ENCODE measurements around the gene ABHD5.

DNA sequence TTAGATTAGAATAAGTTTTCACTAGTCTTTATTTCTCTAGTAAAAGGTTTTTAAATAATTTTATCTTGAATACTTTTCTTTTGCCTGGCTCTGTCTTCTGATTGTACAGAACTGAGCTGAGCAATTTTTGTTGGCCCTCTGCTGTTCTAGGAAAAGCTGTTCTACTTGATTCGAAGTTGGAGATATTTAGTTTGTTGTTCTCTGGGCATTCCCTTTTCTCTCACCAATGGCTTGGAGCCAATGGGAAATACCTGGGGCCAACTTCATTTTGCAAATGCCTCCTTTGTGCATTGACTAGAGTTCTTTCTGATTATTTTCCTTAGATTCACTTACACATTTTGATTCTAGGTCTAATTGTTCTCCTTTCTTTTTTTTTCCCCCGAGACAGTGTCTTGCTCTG is 16.5 kb downstream of the ABHD5 start:
- TF ChIP-seq, protein P1, sequence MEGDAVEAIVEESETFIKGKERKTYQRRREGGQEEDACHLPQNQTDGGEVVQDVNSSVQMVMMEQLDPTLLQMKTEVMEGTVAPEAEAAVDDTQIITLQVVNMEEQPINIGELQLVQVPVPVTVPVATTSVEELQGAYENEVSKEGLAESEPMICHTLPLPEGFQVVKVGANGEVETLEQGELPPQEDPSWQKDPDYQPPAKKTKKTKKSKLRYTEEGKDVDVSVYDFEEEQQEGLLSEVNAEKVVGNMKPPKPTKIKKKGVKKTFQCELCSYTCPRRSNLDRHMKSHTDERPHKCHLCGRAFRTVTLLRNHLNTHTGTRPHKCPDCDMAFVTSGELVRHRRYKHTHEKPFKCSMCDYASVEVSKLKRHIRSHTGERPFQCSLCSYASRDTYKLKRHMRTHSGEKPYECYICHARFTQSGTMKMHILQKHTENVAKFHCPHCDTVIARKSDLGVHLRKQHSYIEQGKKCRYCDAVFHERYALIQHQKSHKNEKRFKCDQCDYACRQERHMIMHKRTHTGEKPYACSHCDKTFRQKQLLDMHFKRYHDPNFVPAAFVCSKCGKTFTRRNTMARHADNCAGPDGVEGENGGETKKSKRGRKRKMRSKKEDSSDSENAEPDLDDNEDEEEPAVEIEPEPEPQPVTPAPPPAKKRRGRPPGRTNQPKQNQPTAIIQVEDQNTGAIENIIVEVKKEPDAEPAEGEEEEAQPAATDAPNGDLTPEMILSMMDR (IDR thresholded peaks at IDR 0.05): no peak
- TF ChIP-seq RAD21 (IDR thresholded peaks at IDR 0.05; ENCODE audit: low read length) (no peak), EP300 (IDR thresholded peaks at IDR 0.05; ENCODE audit: borderline replicate concordance in 1 of 2, low read depth in 1 of 2, low read length in 1 of 2) (no peak), GABPA (IDR thresholded peaks at IDR 0.05; ENCODE audit: low read depth) (no peak), POLR2AphosphoS5 (IDR thresholded peaks at IDR 0.05; ENCODE audit: low read depth, low read length) (no peak), SMC3 (IDR thresholded peaks at IDR 0.05; ENCODE audit: low read depth, low read length) (no peak), ELF1 (IDR thresholded peaks at IDR 0.05) (no peak), RFX5 (IDR thresholded peaks at IDR 0.05; ENCODE audit: low read length) (no peak), RXRA (IDR thresholded peaks at IDR 0.05; ENCODE audit: borderline replicate concordance, low read depth) (no peak), NRF1 (IDR thresholded peaks at IDR 0.05; ENCODE audit: low read depth, low read length) (no peak), CHD2 (IDR thresholded peaks at IDR 0.05; ENCODE audit: low read length, partially characterized antibody) (no peak)
- TF ChIP-seq, protein P2, sequence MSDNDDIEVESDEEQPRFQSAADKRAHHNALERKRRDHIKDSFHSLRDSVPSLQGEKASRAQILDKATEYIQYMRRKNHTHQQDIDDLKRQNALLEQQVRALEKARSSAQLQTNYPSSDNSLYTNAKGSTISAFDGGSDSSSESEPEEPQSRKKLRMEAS (IDR thresholded peaks at IDR 0.05; ENCODE audit: low read depth): no peak
- TF ChIP-seq, protein P3, sequence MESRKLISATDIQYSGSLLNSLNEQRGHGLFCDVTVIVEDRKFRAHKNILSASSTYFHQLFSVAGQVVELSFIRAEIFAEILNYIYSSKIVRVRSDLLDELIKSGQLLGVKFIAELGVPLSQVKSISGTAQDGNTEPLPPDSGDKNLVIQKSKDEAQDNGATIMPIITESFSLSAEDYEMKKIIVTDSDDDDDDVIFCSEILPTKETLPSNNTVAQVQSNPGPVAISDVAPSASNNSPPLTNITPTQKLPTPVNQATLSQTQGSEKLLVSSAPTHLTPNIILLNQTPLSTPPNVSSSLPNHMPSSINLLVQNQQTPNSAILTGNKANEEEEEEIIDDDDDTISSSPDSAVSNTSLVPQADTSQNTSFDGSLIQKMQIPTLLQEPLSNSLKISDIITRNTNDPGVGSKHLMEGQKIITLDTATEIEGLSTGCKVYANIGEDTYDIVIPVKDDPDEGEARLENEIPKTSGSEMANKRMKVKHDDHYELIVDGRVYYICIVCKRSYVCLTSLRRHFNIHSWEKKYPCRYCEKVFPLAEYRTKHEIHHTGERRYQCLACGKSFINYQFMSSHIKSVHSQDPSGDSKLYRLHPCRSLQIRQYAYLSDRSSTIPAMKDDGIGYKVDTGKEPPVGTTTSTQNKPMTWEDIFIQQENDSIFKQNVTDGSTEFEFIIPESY (IDR thresholded peaks at IDR 0.05; ENCODE audit: borderline replicate concordance, low read depth): no peak
- TF ChIP-seq, protein P4, sequence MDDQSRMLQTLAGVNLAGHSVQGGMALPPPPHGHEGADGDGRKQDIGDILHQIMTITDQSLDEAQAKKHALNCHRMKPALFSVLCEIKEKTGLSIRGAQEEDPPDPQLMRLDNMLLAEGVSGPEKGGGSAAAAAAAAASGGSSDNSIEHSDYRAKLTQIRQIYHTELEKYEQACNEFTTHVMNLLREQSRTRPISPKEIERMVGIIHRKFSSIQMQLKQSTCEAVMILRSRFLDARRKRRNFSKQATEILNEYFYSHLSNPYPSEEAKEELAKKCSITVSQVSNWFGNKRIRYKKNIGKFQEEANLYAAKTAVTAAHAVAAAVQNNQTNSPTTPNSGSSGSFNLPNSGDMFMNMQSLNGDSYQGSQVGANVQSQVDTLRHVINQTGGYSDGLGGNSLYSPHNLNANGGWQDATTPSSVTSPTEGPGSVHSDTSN (IDR thresholded peaks at IDR 0.05): no peak
